Epithelial cell of proximal tubule (primary cell): Measurements from ENCODE around the gene HHIPL2. TPM values are rescaled to one million over a fixed set of nuclear protein-coding genes. Genes with fewer than 3 reads are reported as not detected.

ENCODE experiments used
- DNase-seq: peaks from one replicate; pipeline ENCODE4 v3.0.0-alpha.2; 2011; ENCODE audit warnings: low read depth
- H3K4me3 ChIP-seq: 2 replicates; pipeline ENCODE4 v1.5.1; 2011; ENCODE audit warnings: low read depth, mild to moderate bottlenecking, low read length
- CTCF ChIP-seq: conservative IDR thresholded peaks from 2 replicates; pipeline ENCODE4 v1.5.1; 2012; ENCODE audit warnings: low read depth, mild to moderate bottlenecking, low read length
- total RNA-seq: library from RNA; depleted of rRNA; stranded (reverse); fragments of >200 nt; gene quantifications from 2 replicates; pipeline ENCODE4 v1.2.3, GENCODE V29; 2015

The HHIPL2 gene
- total RNA-seq, 1 donor from 2014 or later: not detected

- no peak for DNase-seq
- no peak for TF ChIP-seq CTCF
Measured at GRCh38 chr1:222586842-222587241, 38.9 kb upstream of the HHIPL2 start.

GRCh38 chr1:222583079-222583478 lies 35.2 kb upstream of the HHIPL2 start:
- TF ChIP-seq CTCF: no peak
- no peak overlapping the region for H3K4me3 ChIP-seq
- no peak for DNase-seq

More at GRCh38 chr1:222586842-222587241, 38.9 kb upstream of the HHIPL2 start:
- no peak overlapping the region for H3K4me3 ChIP-seq

DNA sequence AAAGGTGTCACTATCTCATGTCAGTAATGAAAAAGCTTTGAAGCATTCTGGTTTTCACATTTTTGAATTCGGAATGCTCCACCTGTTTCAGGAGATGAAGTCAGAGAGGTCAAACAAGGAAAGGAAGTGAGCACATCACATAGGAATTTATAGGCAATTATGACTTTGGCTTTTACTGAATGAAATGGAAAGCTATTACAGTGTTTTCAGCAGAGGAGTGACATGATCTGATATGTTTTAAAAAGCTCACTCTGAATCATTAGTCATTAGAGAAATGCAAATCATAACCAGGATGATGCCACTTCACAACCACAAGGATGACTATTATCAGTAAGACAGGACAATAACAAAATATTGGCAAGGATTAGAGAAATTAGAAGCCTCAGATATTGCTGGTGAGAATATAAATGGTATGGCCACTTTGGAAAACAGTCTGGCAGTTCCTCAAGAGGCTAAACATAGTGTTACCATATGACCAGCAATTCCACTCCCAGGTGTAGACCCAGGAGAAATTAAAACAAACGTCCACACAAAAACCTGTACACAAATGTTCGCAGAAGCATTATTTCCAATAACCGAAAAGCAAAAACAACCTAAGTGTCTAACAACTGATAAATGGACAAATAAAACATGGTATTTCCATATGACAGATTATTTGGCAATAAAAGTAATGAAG lies 34.3 kb upstream of the HHIPL2 start:
- no peak for DNase-seq
- TF ChIP-seq CTCF: no peak
- H3K4me3 ChIP-seq: no peak overlapping the region

GRCh38 chr1:222579316-222579715 lies 31.4 kb upstream of the HHIPL2 start:
- no peak overlapping the region for H3K4me3 ChIP-seq
- no peak for DNase-seq
- no peak for TF ChIP-seq CTCF

- TF ChIP-seq CTCF: no peak
- no peak for DNase-seq
- H3K4me3 ChIP-seq: no peak overlapping the region
Measured at GRCh38 chr1:222570837-222571236, 22.9 kb upstream of the HHIPL2 start.

DNA sequence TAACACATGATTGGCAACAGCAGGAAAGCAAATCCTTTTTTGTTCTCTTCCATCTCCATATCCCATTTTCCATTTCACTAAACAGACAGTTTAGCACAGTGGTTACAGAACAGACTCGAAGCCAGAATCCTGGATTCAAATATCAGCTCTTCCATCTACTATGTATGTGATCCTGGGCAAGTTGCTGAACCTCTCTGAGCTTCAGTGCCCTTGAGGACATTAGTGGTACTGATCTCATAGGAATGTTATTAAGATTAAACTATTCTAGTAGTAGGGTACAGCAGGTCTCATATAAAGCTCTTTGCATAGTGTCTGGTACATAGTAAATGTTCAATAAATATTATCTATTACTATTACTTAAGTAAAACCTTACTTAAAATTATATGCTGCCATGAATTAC lies 13.8 kb upstream of the HHIPL2 start:
- no peak for TF ChIP-seq CTCF
- DNase-seq: no peak
- H3K4me3 ChIP-seq: no peak overlapping the region

- no peak for DNase-seq
- H3K4me3 ChIP-seq: no peak overlapping the region
- TF ChIP-seq CTCF: no peak
Measured at GRCh38 chr1:222557574-222557973, 9.7 kb upstream of the HHIPL2 start.
